C4-2B (cell line): ENCODE data around the gene BORCS6.

ENCODE experiments used
- ZFX ChIP-seq: fragments of 450-650 bp; IDR thresholded peaks from 2 replicates; pipeline ENCODE4 v1.6.1; 2017
- TF ChIP-seq, protein P1 (sequence below): fragments of 450-650 bp; conservative IDR thresholded peaks from 2 replicates; pipeline ENCODE4 v1.5.1; 2017; ENCODE audit warnings: mild to moderate bottlenecking

DNA sequence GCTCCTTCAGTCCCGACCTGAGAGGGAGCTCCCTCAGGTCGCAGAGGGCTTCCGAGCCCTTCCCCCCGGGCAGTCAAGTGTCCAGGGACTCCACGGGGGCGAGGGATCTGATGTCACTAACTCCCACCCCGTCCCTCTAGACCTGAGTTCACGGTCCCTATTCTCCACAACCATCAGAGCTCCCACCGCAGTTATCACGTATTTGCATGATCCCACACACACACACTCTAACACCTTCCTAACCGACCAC is 34.1 kb downstream of the BORCS6 start:
- TF ChIP-seq, protein P1, sequence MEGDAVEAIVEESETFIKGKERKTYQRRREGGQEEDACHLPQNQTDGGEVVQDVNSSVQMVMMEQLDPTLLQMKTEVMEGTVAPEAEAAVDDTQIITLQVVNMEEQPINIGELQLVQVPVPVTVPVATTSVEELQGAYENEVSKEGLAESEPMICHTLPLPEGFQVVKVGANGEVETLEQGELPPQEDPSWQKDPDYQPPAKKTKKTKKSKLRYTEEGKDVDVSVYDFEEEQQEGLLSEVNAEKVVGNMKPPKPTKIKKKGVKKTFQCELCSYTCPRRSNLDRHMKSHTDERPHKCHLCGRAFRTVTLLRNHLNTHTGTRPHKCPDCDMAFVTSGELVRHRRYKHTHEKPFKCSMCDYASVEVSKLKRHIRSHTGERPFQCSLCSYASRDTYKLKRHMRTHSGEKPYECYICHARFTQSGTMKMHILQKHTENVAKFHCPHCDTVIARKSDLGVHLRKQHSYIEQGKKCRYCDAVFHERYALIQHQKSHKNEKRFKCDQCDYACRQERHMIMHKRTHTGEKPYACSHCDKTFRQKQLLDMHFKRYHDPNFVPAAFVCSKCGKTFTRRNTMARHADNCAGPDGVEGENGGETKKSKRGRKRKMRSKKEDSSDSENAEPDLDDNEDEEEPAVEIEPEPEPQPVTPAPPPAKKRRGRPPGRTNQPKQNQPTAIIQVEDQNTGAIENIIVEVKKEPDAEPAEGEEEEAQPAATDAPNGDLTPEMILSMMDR = no peak
- no peak for TF ChIP-seq ZFX
